CD14-positive monocyte (primary cell): ENCODE results near the gene GAPVD1. TPM values are rescaled to one million over a fixed set of nuclear protein-coding genes. Genes with fewer than 3 reads are reported as not detected.

Source experiments
- DNase-seq, 3 donors: peaks; one replicate each; pipeline ENCODE4 v3.0.0-alpha.2; 2011 to 2022
- H2AFZ ChIP-seq: 2 replicates; pipeline ENCODE4 v1.6.0; 2012; ENCODE audit warnings: mild to moderate bottlenecking, low read depth, low read length, inconsistent platforms; ENCODE audit not compliant: insufficient read depth, poor library complexity, severe bottlenecking
- H3K27ac ChIP-seq, 2 donors: 1 replicate in 1 of 2; 2 replicates in 1 of 2; pipeline ENCODE4 v1.5.1; 2012 to 2013; ENCODE audit warnings: low read length in 2 of 2, control low read depth in 1 of 2, inconsistent platforms in 1 of 2, low read depth in 1 of 2, mild to moderate bottlenecking in 1 of 2
- H3K27me3 ChIP-seq, 2 donors: one replicate each; pipeline versions ENCODE4 v1.6.0 to v1.6.1; 2011 to 2013; ENCODE audit warnings: low read length in 2 of 2; ENCODE audit not compliant: control insufficient read depth in 2 of 2, insufficient read depth in 2 of 2
- H3K36me3 ChIP-seq, 2 donors: replicated peaks in 1 of 2; 1 replicate in 1 of 2; 2 replicates in 1 of 2; pipeline versions ENCODE4 v1.5.1 to v1.6.1; 2012 to 2013; ENCODE audit warnings: low read length in 2 of 2, control low read depth in 1 of 2, inconsistent platforms in 1 of 2, mild to moderate bottlenecking in 1 of 2; ENCODE audit not compliant: insufficient read depth in 2 of 2, control insufficient read depth in 1 of 2
- H3K4me1 ChIP-seq, 2 donors: 1 replicate in 1 of 2; 2 replicates in 1 of 2; pipeline versions ENCODE4 v1.5.1 to v1.6.1; 2012 to 2013; ENCODE audit warnings: low read length in 2 of 2, control low read depth in 1 of 2, inconsistent platforms in 1 of 2, mild to moderate bottlenecking in 1 of 2, moderate library complexity in 1 of 2; ENCODE audit not compliant: insufficient read depth in 2 of 2, control insufficient read depth in 1 of 2
- H3K4me2 ChIP-seq: replicated peaks from 2 replicates; pipeline ENCODE3; 2012; ENCODE audit warnings: low read length, moderate library complexity, mild to moderate bottlenecking; ENCODE audit not compliant: poor library complexity, severe bottlenecking; ENCODE audit errors: extremely low read depth
- H3K4me3 ChIP-seq, 3 experiments: fragments of 200-600 bp in 1 of 3; sonication (generic) in 1 of 3; replicated peaks in 1 of 3; 1 replicate in 2 of 3; 2 replicates in 1 of 3; pipeline ENCODE4 v1.5.1; 2011 to 2013; ENCODE audit warnings: low read length in 3 of 3, mild to moderate bottlenecking in 3 of 3, control low read depth in 2 of 3, low read depth in 2 of 3, inconsistent platforms in 1 of 3, moderate library complexity in 1 of 3
- H3K79me2 ChIP-seq: 2 replicates; pipeline ENCODE4 v1.6.0; 2012; ENCODE audit warnings: mild to moderate bottlenecking, control low read depth, inconsistent platforms, low read length, moderate library complexity; ENCODE audit not compliant: insufficient read depth
- H3K9ac ChIP-seq: 2 replicates; pipeline ENCODE4 v1.6.0; 2017; ENCODE audit warnings: low read length, mild to moderate bottlenecking; ENCODE audit not compliant: insufficient read depth, poor library complexity, severe bottlenecking
- H3K9me3 ChIP-seq, 2 donors: replicated peaks in 1 of 2; 1 replicate in 1 of 2; 2 replicates in 1 of 2; pipeline versions ENCODE4 v1.5.1 to v1.6.1; 2012 to 2013; ENCODE audit warnings: low read length in 2 of 2, control low read depth in 1 of 2; ENCODE audit not compliant: control insufficient read depth in 1 of 2, insufficient read depth in 1 of 2
- H4K20me1 ChIP-seq: 2 replicates; pipeline ENCODE4 v1.6.0; 2012; ENCODE audit warnings: mild to moderate bottlenecking, low read length, control low read depth, moderate library complexity; ENCODE audit not compliant: insufficient read depth
- H3K27ac Mint-ChIP-seq, 7 donors: one replicate each; pipeline ENCODE4 v1.8.0; 2020; ENCODE audit warnings: mild to moderate bottlenecking in 7 of 7, mixed read lengths in 7 of 7, moderate library complexity in 6 of 7, inconsistent platforms in 2 of 7
- H3K27me3 Mint-ChIP-seq, 3 donors: one replicate each; pipeline ENCODE4 v1.8.0; 2021 to 2022; ENCODE audit warnings: low read depth in 3 of 3, mild to moderate bottlenecking in 3 of 3, mixed read lengths in 3 of 3, moderate library complexity in 3 of 3, inconsistent platforms in 1 of 3
- H3K36me3 Mint-ChIP-seq, 2 donors: one replicate each; pipeline ENCODE4 v1.8.0; 2020; ENCODE audit warnings: mixed read lengths in 2 of 2, inconsistent platforms in 1 of 2, mild to moderate bottlenecking in 1 of 2
- H3K4me1 Mint-ChIP-seq: one replicate; pipeline ENCODE4 v1.8.0; 2020; ENCODE audit warnings: mild to moderate bottlenecking, mixed read lengths
- H3K4me3 Mint-ChIP-seq, 2 donors: one replicate each; pipeline ENCODE4 v1.8.0; 2020; ENCODE audit warnings: mild to moderate bottlenecking in 2 of 2, mixed read lengths in 2 of 2, moderate library complexity in 1 of 2
- H3K9me3 Mint-ChIP-seq, 7 donors: one replicate each; pipeline ENCODE4 v1.8.0; 2020 to 2022; ENCODE audit warnings: mixed read lengths in 7 of 7, mild to moderate bottlenecking in 6 of 7, moderate library complexity in 6 of 7, inconsistent platforms in 2 of 7
- CTCF ChIP-seq: fragments of 200-600 bp; IDR thresholded peaks from one replicate; pipeline ENCODE4 v1.8.0; 2022; ENCODE audit warnings: antibody characterized with exemption, mild to moderate bottlenecking
- WGBS: methylation state at CpG from one replicate; pipeline ENCODE4 v1.1.5; 2013; ENCODE audit warnings: missing lambda C conversion rate; ENCODE audit not compliant: insufficient coverage; 5-methylcytosine and 5-hydroxymethylcytosine counted together
- intact Hi-C, 2 donors: fragments of 100-400 bp; cut with micrococcal nuclease; formaldehyde crosslinking; loops; one replicate each; pipeline versions ENCODE4 v1.15.0 to v1.15.1; 2023
- polyA plus RNA-seq, 3 donors: library from polyadenylated mRNA; depleted of rRNA in 1 of 3; unstranded in 2 of 3; stranded (reverse) in 1 of 3; fragments of 300-500 nt in 2 of 3; fragments of >200 nt in 1 of 3; fragmentation: Illumina TruSeq in 2 of 3; gene quantifications; 1 replicate in 2 of 3; 2 replicates in 1 of 3; pipeline ENCODE4 v1.2.3, GENCODE V29; 2012 to 2021

GAPVD1 gene
- polyA plus RNA-seq, 3 donors: 18.7 to 49.2 (median 30.5) TPM

- peaks cover 6 to 9% of the 10 kb centered on the region in 2 donors for H3K4me1 ChIP-seq
- Mint-ChIP-seq H3K9me3 (no peaks in the 10 kb centered on the region), H3K4me1 (peaks cover 10% of the 10 kb centered on the region), H3K27ac (no peak overlapping the region), H3K36me3 (no peaks in the 10 kb centered on the region), H3K4me3 (no peak overlapping the region), H3K27me3 (peaks cover 0 to 14% (median 6%) of the 10 kb centered on the region in 3 donors)
- TF ChIP-seq CTCF: no peak
- H4K20me1 ChIP-seq: no peaks in the 10 kb centered on the region
- no peak overlapping the region for H3K27ac ChIP-seq
- H3K4me2 ChIP-seq: no peak overlapping the region
- no peak for DNase-seq
- intact Hi-C loops: no loop called here
- WGBS: 96% methylated on average over 3 of the region's 9 CpGs
- H3K4me3 ChIP-seq: no peak overlapping the region
- no peaks in the 10 kb centered on the region for H3K79me2 ChIP-seq
- no peaks in the 10 kb centered on the region for H3K36me3 ChIP-seq
- no peak overlapping the region for H2AFZ ChIP-seq
- H3K9me3 ChIP-seq: no peaks in the 10 kb centered on the region
- no peak overlapping the region for H3K9ac ChIP-seq
- H3K27me3 ChIP-seq: peaks cover 0 to 5% of the 10 kb centered on the region in 2 donors
These were observed 117.2 kb downstream of the GAPVD1 start for GRCh38 chr9:125378778-125379177.

- Histone ChIP-seq H3K79me2 (no peaks in the 10 kb centered on the region), H3K27me3 (peaks cover 0 to under 1% of the 10 kb centered on the region in 2 donors), H3K4me1 (peaks cover 5 to 7% of the 10 kb centered on the region in 2 donors), H4K20me1 (no peaks in the 10 kb centered on the region), H3K36me3 (no peaks in the 10 kb centered on the region), H3K27ac (no peak overlapping the region), H2AFZ (no peak overlapping the region), H3K4me2 (no peak overlapping the region), H3K9me3 (no peaks in the 10 kb centered on the region), H3K4me3 (no peak overlapping the region), H3K9ac (no peak overlapping the region)
- Mint-ChIP-seq H3K4me3 (no peak overlapping the region), H3K4me1 (peaks cover 9% of the 10 kb centered on the region), H3K9me3 (no peaks in the 10 kb centered on the region), H3K36me3 (no peaks in the 10 kb centered on the region), H3K27me3 (peaks cover 0 to 10% (median 5%) of the 10 kb centered on the region in 3 donors), H3K27ac (no peak overlapping the region)
- no peak for TF ChIP-seq CTCF
- DNase-seq: no peak
- intact Hi-C loops: no loop called here
- WGBS: no CpG with 5 or more reads among the region's 5 CpGs
These were observed 117.6 kb downstream of the GAPVD1 start for GRCh38 chr9:125379208-125379607.
